GM21528 (cell line): ENCODE measurements around the gene MIGA2.
A peak's percentile ranks its signal among the peaks of the same experiment; 100 is the strongest.

ENCODE experiments used
- ATAC-seq: cut with Tn5 transposase; IDR thresholded peaks from one replicate; pipeline ENCODE4 v1.9.1; 2021; ENCODE audit warnings: mild to moderate bottlenecking, moderate library complexity; ENCODE audit not compliant: unreplicated experiment, low FRiP score

MIGA2 gene

DNA sequence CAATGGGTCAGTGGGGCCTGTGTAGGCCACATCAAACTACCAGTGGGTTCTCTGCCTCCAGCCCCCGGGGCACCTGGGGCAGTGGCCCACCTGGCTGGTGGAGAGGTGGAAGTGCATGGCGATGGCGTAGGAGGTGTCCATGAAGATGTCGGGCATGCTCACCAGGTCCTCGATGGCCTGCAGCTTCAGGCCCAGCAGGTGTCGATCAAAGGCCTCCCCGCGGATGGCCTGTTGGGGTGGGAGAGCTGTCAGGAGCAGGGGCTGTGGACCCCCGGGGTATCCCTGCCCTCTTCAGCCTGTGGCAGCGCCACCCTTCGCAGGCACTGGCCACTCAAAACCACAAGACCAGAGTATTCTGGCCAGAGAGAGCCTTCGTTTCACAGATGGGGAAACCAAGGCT lies 59.5 kb downstream of the MIGA2 start:
- no peak for ATAC-seq

DNA sequence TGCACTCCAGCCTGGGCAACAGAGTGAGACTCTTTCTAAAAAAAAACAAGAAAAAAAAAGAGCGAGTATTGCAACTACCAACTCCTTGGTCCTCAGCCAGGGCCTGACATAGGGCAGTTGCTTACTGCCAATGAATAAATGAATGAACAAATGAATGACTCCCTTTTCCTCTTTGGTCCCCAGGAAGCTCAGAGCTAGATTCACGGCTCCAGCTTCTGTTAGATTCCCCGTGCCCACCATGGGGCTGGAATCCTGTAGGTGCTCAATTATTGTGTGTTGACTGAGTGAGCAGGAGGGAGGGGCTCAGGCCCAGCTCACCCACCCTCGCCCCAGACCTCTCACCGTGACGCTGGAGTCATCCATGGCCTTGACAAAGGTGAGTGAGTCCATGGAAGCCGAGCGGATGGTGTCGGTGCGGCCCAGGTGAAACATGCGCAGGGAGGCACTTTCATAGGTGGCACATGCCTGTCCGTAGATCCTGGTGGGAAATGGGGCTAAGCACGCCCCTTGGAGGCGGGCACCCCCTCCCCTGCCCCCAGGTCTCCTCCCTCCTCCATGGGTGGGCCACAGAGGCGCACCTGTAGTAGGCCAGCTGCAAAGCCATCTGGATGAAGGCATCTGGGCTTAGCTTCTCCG lies 61.4 kb downstream of the MIGA2 start:
- ATAC-seq: no peak

DNA sequence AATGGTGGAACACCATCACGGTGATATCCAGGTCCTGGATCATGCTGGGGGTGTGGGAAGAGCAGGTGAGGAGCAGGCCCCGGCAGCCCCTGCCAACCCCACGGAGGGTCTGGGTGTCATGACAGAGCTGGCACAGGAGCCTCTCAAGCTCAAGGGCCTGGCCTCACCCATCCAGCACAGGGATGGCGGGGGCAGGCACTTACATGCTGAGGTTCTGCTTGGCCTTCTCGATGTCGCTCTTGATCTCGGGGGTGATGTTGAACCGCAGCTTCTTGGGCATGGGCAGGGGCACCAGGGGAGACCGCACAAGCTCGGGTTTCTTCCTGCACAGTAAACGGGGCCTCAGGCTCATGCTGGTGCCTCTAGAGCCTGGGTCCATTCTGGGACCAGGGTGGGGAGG lies 61.9 kb downstream of the MIGA2 start:
- no peak for ATAC-seq

DNA sequence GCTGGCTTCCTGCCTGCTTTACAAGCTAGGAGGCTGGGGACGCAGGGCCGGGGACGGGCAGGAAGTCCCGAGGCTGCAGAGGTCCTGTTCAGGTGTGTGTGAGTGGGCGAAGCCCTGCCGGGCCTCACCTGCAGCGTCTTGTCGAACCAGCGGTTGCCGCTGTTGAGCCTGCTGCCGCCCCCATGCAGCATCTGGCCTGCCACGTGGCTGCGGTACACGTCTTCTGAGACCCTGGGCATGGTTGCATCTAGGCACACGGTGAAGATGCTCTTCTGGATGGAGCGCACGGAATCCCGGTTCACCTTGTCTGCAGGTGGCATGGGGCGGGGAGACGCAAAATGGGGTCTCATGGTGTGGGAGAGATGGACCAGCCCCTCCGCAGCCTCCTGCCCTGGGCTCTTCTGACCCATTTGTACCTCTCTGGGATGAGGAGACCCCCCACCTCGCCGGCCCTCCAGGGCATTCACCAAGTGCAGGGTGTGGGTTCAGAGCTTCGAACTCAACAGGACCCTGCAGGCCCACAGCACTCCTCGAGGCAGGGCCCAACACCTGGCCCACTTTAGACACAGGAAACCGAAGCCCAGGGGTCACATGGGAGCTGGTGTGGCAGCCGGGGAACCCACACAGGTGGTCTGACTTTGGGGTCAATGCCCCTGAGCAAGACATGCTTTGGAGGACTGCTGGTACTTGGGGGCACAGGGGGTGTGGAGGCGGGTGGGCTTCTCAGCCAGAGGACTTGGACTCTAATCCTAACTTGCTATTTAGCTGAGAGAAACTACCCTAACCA lies 64.2 kb downstream of the MIGA2 start:
- ATAC-seq: no peak

DNA sequence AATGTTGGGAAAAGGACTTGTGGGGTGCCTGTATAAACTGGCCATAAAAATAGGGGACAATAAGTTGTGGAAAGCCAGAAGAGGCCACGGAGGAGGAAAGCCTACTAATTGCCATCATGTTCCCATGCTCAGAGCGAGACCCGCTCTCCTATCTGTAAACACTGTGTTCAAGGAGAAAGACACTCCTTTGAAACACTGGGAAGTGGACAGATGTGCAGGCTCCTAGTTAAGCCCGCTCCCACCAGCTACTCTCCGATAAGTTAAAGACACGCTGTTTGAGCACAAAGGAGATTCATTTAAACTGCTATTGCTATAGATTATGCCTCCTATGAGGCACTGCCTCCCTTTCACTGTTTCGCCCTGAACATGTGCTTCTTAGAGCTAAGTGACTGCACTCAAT lies 64.9 kb downstream of the MIGA2 start:
- no peak for ATAC-seq

DNA sequence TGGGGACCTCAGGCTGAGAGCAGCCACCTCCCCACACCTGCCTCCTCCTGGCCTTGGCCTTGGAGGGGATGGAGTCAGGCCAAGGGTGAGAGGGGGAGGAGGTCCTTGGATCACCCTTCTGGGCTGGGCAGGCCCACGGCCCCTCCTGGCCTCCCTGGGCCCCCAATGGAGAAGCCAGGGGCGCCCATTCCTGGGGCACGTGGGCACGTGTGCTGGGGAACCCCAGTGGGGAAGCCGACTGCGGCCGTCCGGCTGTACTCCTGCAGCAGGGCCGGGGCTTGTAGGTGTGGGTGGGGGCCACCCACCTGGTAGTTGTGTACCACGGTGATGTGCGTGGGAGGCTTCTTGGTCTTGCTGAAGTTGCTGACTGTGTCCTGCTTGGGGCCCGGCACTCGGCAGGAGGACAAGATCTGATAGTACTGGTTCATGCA lies 65.7 kb downstream of the MIGA2 start:
- no peak for ATAC-seq

DNA sequence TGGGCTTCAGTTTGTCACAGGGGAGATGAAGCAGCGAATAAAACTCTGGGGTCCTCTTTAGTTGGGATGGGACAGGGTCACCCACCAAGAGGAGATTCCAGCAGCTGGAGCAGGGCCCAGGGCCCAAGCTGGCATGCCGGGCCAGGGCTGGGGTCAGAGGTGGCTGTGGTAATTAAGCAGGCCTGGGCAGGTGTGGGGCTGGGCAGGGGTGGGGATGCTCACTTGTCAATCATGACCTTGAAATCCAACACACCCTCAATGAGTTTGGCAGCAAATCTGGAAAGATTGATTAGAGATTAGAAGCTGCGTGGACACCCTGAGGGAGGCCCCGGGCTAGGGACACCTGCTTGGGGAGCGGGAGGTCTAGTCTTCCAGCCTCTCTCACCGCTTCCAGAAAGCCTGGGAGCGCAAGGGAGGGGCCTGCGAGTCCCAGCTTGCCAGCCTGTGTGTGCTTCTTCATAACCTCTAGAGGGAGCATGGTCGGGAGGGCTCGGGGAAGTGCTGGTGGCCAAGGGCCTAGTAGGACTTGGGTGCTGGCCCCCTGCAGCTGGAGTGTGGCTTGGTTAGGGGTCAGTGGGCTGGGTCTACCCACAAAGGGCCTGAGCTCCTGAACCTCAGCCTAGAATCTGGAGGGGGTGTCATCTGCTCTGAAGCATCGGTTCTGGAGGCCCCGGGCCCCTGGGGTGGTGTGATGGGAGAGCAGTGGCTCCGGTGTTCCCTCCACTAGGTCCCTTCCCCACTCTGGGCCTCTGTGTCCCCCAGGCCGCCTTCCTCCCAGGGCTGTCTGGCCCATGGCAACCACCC lies 66.6 kb downstream of the MIGA2 start:
- no peak for ATAC-seq

DNA sequence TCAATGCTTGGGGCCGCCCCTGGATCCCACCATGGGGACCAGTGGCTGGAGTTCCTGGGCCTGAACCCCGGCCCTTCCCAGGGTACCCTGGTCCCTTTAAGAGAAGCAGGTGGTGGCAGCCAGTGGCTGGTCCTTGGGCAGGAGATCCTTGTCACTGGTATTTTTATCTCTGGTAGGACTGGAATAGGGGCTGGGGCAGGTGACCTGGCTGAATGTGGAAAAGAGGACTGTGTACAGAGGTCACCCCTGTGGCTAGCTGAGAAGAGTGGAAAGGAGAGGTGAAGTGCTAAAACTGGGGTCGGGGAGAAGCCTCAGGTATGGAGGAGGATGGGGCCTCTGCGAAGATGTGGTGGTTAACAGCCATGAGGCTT lies 67.2 kb downstream of the MIGA2 start:
- no peak for ATAC-seq

DNA sequence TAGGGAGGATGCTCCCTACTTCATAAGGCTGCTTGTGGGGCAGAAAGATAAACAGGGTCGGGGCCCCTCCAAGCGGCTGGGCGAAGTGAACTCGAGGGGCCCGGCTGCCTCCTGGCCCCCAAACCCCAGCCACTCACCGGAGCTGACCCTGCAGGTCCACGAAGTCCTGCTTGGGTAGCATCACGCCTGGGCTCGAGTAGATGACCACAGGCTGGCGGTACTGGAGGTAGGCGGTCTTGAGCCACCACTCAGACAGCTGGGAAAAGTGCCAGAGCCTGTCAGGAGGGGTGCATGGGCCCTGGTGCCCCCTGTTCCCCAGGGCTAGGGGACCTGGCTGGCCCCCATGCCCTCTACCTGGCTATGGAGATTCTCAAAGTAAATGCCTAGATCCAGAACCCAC lies 67.6 kb downstream of the MIGA2 start:
- ATAC-seq: no peak

DNA sequence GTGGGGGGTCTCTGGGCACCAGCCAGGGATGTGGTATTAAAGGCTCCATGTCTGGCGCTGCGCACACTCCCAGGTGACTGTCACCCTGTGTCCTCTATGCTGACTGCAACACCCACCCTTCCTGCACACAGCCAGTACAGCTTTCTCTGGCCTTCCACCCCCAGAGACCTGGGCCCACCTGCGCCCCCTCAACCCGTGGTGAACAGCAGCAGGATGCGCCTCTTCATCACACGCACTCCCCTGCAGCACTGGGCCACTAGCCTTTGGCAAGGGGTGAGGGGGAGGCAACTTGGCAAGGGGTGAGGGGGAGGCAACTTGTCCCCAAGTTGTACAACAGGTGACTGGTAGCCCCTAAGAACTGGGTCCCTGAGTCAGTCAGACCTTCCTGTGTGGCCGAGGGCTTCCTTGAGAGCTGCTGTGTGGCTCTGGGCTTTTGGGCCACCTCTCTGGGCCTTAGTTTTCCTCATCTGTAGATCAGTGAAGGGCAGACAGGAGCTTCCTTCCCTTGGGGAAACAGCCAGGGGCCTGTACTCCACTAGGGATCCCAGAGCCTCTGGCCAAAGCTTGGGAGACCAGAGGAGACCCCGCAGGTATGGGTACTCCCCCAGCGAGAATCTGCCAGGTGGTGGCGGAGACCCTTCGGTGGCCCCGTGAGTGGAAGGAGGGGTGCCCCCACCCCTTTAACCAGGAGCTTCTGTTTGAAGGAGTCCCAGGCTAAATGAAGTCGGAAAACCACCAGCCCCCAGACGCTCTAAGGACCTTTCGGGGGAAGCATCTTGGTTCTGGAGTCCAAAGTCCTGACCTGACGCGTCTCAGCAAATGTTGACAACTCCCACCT lies 69.7 kb downstream of the MIGA2 start:
- ATAC-seq: no peak

DNA sequence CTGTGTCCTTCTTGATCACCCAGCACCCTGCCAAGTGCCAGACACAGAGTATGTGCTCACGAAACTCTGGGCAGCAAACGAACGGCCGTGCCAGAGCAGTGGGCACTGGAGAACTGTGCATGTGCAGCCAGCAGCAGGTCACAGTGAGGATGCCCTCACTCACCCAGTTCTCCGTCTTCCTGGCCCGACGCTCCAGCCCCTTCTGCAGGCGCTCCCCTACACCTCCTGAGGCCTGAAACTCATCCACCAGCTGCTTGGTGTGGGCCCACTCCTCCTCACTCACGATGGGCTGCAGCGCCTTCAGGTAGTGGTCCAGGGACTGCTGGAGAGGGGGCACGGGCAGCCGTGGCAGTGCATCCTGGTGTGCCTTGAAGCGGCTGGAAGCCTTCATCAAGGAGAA lies 71.2 kb downstream of the MIGA2 start:
- ATAC-seq: no peak

DNA sequence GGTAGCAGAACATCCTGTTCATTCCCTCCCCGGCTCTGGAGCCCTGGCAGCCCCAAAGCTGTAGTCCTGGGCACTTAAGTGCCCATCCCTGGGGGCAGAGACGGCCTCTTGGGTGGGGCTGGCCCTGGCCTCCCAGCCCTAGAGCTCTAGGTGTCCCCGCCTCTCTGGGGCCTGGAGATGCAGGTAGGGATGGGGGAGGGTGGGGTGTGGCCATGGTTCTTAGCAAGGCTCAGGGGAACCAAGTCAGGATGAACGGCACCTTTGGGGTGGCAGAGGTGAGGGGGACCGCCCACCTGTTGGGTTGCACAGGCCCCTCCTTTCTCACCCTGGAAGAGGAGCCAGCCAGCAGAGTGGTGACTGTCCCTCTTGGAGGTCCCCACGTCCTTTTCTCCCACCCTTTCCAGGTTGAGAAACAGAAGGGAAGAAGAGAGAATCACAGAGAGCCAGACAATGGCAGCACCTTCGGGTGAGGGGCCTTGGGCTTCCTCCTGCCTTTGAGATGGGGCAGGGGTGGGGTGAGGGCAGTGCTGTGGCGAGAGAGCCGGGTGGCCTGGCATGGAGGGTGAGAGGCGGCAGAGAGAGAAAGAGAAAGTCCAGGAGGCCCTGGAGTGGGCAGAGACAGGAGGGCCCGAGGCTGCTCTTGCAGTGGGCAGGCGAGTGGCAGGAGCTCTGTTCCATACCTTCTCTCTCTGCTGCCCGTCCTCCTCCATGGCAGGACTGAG lies 71.8 kb downstream of the MIGA2 start:
- ATAC-seq: no peak

DNA sequence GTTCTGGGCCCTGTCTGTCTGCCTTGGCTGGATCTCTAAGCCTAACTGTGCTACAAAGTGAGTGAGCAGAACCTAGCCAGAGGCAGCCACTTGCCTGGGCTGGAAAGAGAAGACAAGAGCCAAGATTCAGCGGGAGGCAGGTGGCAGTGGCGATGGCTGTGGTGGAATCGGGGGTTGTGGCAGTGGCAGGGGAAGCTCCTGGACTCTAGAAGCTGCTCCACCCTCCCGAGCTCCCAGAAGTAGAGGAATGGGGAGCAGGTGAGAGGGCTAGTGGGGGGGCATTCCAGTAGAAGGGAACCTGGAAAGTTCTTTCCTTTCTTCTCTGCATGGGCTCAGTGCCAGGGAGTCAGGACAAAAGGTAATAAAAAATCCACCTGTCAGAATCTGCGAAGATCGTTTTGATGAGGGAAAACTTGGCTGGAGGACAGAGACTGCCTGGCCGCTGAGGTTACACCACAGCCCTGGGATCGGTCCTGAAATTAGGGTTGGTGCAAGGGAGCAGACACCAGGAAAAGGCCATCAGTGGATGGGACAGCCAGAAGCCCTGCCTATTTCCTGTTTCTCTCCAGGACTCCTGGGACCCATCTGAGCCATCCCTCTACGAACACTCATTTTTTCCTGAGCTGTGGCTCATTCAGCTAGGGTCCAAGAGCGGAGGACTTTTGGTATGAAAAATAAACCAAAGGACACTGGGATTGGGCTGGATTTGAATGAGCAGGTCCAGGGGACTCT lies 72.5 kb downstream of the MIGA2 start:
- no peak for ATAC-seq

DNA sequence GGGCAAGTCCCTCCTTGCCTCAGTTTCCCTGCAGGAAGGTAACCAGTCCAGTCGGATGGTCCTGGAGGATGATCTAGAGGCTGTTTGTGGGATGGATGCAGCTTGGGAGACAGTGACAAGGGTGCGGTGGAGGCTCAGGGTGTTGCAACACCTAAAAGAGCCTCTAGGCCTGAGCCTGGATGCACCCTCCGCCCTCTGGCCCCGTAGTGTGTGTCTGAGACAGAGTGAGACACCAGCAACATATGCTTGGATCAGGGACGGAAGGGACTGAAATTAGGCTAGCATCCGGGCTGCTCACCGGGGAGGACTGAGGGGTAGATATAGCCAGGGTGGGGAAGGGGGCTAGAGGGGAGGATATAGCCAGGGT lies 73.1 kb downstream of the MIGA2 start:
- no peak for ATAC-seq

DNA sequence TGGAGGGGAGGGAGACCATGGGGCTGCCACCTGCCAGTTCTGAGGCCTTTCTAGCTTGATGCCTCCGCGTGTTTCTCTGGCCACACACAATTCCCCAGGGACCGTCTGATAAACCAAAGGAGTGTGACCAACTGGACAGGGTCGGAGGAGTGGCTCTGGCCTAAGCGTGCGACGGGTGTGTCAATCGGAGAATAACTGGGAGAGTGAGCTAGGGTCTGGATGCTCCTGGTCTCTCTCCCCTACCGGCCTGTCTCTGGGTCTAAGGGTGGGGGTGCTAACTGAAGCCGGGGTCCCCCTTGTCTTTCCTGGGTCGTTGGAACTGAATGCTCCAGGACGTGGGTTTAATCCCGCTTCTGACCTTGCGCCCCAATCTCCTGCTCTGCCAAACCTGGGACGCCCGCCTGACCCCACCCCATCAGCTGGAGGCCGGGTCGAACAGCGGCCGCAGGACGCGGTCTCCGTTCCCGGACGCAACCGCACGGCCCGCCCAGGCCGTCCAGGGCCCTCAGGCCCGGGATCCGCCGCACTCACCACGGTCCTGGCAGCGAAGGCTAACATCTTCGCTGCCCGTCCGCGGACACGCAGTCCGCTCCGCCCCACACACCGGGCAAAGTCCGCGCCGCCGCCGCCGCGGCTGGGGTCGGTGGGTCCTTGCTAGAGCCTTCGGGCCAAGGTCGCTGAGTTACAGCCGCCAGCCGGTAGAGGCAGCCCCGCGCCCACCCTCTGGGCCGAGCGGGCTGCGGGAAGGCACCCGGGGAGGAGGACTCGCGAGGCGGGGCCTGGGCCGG lies 73.7 kb downstream of the MIGA2 start:
- ATAC-seq: peak; percentile 18

DNA sequence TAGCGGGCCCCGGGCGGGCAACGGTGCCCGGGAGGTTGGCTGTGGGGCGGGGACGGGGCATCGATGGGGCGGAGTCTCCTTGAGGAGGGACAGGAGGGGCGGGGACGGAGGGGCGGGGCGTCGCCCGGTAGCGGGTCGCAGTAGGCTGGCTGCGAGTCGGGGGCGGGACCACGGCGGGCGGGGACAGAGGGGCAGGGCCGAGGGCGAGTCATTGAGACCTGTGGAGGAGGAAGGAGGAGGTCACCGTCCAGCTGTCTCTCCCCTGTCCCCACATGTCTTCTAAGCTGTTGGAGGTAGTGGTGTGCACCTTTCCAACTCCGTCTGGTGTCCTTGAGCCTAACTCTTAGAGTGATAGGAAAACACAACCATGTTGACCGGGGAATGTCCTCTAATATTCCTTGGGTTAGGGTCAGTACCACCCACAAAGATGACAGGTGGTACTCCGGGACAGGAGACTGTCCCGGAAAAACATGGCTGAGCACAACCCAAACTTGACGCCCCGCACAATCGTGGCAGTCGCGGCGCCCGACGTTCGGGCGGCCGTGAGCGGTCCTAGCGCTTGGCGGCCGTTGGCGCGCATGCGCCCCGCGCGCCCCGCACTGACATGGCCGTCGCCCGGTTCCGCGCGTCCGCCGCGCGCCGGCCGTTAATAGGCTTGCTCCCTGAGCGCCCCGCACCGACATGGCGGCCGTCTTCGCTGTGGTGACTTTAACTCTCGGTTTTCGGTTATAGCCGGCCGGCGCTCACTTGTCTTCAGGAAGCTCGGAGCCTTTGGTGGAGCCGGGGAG lies 74.5 kb downstream of the MIGA2 start, which contains the start of the genes CRAT and PTPA:
Gene CRAT, minus strand, starts transcription at position 54 of the 788 bp plus-strand sequence. CDS start 284 bp downstream, outside the sequence.
Gene PTPA, plus strand, starts transcription at position 676 of the 788 bp plus-strand sequence. CDS start 186 bp downstream, outside the sequence.
- ATAC-seq: peak; percentile 87

DNA sequence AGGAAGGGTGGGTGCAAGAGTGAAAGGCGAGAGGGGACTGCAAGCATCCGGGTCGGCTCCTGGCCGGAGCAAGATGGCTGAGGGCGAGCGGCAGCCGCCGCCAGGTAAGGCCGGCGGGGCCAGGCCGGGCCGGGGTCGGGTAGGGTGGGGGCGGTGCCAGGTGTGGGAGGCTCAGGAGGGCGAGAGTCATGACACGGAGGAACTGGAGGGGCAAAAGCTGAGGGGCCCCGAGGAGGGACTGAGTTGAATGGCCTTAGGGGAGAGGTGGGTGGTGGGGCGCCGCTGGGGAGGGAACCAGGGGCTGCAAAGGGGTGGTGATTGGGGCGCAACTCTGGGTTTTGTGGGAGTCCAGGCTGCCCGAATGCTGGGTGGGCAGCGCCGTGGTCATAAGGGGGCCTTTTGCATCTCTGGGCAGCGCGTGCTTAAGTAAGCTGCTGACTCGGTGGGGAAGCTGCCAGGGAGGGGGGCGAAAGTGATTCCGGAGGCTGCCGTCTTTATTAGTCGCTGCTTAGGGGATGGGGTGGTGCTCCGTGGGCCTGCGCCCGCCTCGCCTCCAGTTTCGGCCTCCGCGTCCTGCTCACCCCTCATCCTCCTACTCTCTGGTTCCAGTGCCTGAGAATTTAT lies 75.2 kb downstream of the MIGA2 start:
- ATAC-seq: peak; percentile 3
